GM21528 (cell line): Measurements from ENCODE around the gene ZAR1L.
A peak's percentile ranks its signal among the peaks of the same experiment; 100 is the strongest.
"Not testable (repeated sequence)": the region's sequence is repeated elsewhere in the genome, so short reads cannot be mapped to it uniquely, and the experiment has no call there.

Experiments
- ATAC-seq: cut with Tn5 transposase; IDR thresholded peaks from one replicate; pipeline ENCODE4 v1.9.1; 2021; ENCODE audit warnings: mild to moderate bottlenecking, moderate library complexity; ENCODE audit not compliant: unreplicated experiment, low FRiP score

The ZAR1L gene

GRCh38 chr13:32315238-32316027 is at the start of gene ZAR1L, which contains the start of gene BRCA2:
TSS of gene ZAR1L (minus strand) at chr13:32315363. CDS start at chr13:32311925, 3,438 bp downstream.
TSS of gene BRCA2 (plus strand) at chr13:32315508. CDS start at chr13:32316461, 953 bp downstream.
- peak; percentile 96 for ATAC-seq

GRCh38 chr13:32362574-32362973 is 47.4 kb upstream of the ZAR1L start:
- no peak for ATAC-seq

GRCh38 chr13:32355935-32356334 is 40.8 kb upstream of the ZAR1L start:
- not testable (repeated sequence) for ATAC-seq

- ATAC-seq, result no peak
These were observed 38.9 kb upstream of the ZAR1L start for GRCh38 chr13:32354040-32354439.

- not testable (repeated sequence) for ATAC-seq
These were observed 35.8 kb upstream of the ZAR1L start for GRCh38 chr13:32350839-32351441.

- ATAC-seq, result no peak
These were observed 32.5 kb upstream of the ZAR1L start for GRCh38 chr13:32347651-32348050.

- ATAC-seq, result no peak
These were observed 25.8 kb upstream of the ZAR1L start for GRCh38 chr13:32340914-32341313.

GRCh38 chr13:32334671-32335070 is 19.5 kb upstream of the ZAR1L start:
- ATAC-seq, result no peak

GRCh38 chr13:32330441-32330840 is 15.3 kb upstream of the ZAR1L start:
- ATAC-seq, result no peak

GRCh38 chr13:32323912-32324311 is 8.7 kb upstream of the ZAR1L start:
- ATAC-seq, result no peak

GRCh38 chr13:32320528-32320927 is 5.4 kb upstream of the ZAR1L start:
- ATAC-seq, result no peak

GRCh38 chr13:32317716-32318465 is 2.7 kb upstream of the ZAR1L start:
- ATAC-seq, result no peak

GRCh38 chr13:32316501-32316900 is 1.3 kb upstream of the ZAR1L start:
- no peak for ATAC-seq

- ATAC-seq, result peak; percentile 56
These were observed 821 bp upstream of the ZAR1L start for GRCh38 chr13:32316028-32316339.

- ATAC-seq, result peak; percentile 20
These were observed 609 bp downstream of the ZAR1L start for GRCh38 chr13:32314271-32315237.

- ATAC-seq, result no peak
These were observed 3.8 kb downstream of the ZAR1L start for GRCh38 chr13:32311188-32311897.

- ATAC-seq, result peak; percentile 65
These were observed 4.9 kb downstream of the ZAR1L start for GRCh38 chr13:32310134-32310706.

- ATAC-seq, result peak; percentile 16
These were observed 5.6 kb downstream of the ZAR1L start for GRCh38 chr13:32309312-32310133.
